ENCODE results near the gene TMEM45A.

GRCh38 chr3:100563652-100564211 is 71.3 kb downstream of the TMEM45A start:
- no peak for TF ChIP-seq CTCF (IDR thresholded peaks at IDR 0.05)
- no peak for TF ChIP-seq POLR2A (IDR thresholded peaks at IDR 0.05)

Data from heart left ventricle (tissue), 13 donors.